Activated CD4-positive, alpha-beta T cell treated with anti-CD3 and anti-CD28 coated beads for 36 hours (primary cell): Measurements from ENCODE around the gene NAAA. TPM values are rescaled to one million over a fixed set of nuclear protein-coding genes. Genes with fewer than 3 reads are reported as not detected.
A peak's percentile ranks its signal among the peaks of the same experiment; 100 is the strongest.
"Not testable (repeated sequence)": the region's sequence is repeated elsewhere in the genome, so short reads cannot be mapped to it uniquely, and the experiment has no call there.

Source experiments
- ATAC-seq: fragments of 200-7000 bp; cut with Tn5 transposase; one replicate; pipeline ENCODE4 v1.10.0; 2021; ENCODE audit warnings: mild to moderate bottlenecking, moderate library complexity
- CTCF ChIA-PET: fragments of 350-600 bp; sonication (Branson Sonifier 250); formaldehyde crosslinking; loops from one replicate; lab custom pipeline; 2021; ENCODE audit warnings: antibody characterized with exemption; lab: Charles Lee
- POLR2A ChIA-PET: fragments of 350-600 bp; sonication (Branson Sonifier 250); formaldehyde crosslinking; loops from one replicate; lab custom pipeline; 2021; ENCODE audit warnings: antibody characterized with exemption, inconsistent platforms; lab: Charles Lee
- DNase-seq: peaks from one replicate; pipeline ENCODE4 v3.0.0-alpha.2; 2020
- H3K27ac Mint-ChIP-seq: one replicate; pipeline ENCODE4 v1.8.0; 2021; ENCODE audit warnings: mixed read lengths
- H3K27me3 Mint-ChIP-seq: one replicate; pipeline ENCODE4 v1.8.0; 2021; ENCODE audit warnings: mixed read lengths
- H3K36me3 Mint-ChIP-seq: one replicate; pipeline ENCODE4 v1.8.0; 2021; ENCODE audit warnings: low read depth, mixed read lengths
- H3K4me1 Mint-ChIP-seq: one replicate; pipeline ENCODE4 v1.8.0; 2021; ENCODE audit warnings: mixed read lengths
- H3K4me3 Mint-ChIP-seq: one replicate; pipeline ENCODE4 v1.8.0; 2021; ENCODE audit warnings: mild to moderate bottlenecking, moderate library complexity, mixed read lengths
- H3K9me3 Mint-ChIP-seq: one replicate; pipeline ENCODE4 v1.8.0; 2021; ENCODE audit warnings: low read depth, mixed read lengths
- intact Hi-C, 2 experiments: fragments of 100-400 bp; cut with DNase I in 1 of 2; cut with micrococcal nuclease in 1 of 2; formaldehyde crosslinking; loops; one replicate each; pipeline versions ENCODE4 v1.14.2 to v1.15.1; 2022 to 2024; cut with DNase I, micrococcal nuclease
- total RNA-seq, 2 experiments: library from RNA; stranded (reverse); gene quantifications; one replicate each; pipeline ENCODE4 v1.2.3, GENCODE V29; 2021

NAAA gene
- total RNA-seq, 2 experiments from 2014 or later: 21.2 to 26.8 TPM

DNA sequence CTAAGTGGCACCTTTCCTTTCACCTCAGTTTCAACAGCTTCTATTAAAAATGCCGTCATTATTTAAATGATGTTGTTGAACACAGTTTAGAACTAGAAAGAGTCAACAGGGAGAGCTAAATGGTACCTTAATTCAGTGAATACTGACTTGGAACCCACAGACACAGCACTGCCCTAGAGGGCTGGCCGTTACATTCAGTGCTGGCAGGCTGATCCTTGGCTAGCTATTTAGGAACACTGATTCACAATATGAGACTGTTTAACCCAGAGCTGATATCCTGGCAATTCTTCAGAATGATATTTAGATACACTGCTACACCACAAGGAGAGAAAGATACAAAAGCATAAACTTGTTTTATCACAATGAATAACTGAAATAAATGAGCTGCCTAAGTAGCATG is 12.7 kb upstream of the NAAA start:
- no peak overlapping the region for H3K27ac Mint-ChIP-seq
- no peak overlapping the region for H3K4me3 Mint-ChIP-seq
- no peaks in the 10 kb centered on the region for H3K9me3 Mint-ChIP-seq
- intact Hi-C loops: no loop called here
- peaks cover 65% of the 10 kb centered on the region for H3K36me3 Mint-ChIP-seq
- no peaks in the 10 kb centered on the region for H3K27me3 Mint-ChIP-seq
- ChIA-PET CTCF (interaction anchor here (1.0 to 2.6 kb wide), 4 partner anchors 12 to 58 kb away, joined by 3 to 12 read pairs (median 4); no protein-coding TSS in a partner anchor), POLR2A (interaction anchor here (1.9 kb wide), 1 partner anchor 13 kb away, joined by 6 read pairs; the partner anchor contains the start of gene NAAA)
- no peaks in the 10 kb centered on the region for H3K4me1 Mint-ChIP-seq
- DNase-seq (no peak), ATAC-seq (no peak)

DNA sequence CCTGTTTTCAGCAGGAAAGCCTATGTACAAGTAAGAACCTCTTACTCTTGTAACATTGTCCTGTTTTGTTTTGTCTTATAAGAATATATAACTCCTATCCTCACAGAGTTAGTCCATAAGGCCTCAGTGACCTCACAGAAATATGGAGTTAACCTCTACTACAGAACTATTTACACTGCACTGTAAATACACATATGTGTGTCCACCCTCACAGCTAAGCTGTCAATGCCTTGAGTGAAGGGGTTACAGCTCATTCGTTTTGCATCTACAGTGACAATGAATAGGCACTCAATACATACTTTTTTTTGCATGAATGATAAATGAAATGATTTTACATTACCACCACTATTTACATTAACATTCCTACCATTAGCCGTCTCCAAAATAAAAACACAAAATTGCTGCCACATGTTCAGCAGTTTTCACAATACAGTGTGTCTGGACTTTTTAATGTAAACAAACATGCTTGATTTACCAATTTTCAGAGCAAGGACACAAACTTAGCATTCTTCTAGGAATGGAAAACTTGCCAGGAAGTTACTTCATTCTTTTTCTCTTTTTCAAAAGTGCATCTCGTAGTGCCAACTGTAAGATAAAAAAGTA is 9.5 kb upstream of the NAAA start:
- Mint-ChIP-seq H3K36me3 (peaks cover 41% of the 10 kb centered on the region), H3K4me3 (no peak overlapping the region), H3K27ac (no peak overlapping the region), H3K4me1 (no peaks in the 10 kb centered on the region), H3K27me3 (no peaks in the 10 kb centered on the region), H3K9me3 (no peaks in the 10 kb centered on the region)
- ChIA-PET POLR2A (no interaction called here), CTCF (interaction anchor here (2.6 kb wide), 1 partner anchor 10 kb away, joined by 10 read pairs; the partner anchor contains the start of gene NAAA)
- intact Hi-C loops: no loop called here
- no peak for DNase-seq
- ATAC-seq: no peak

GRCh38 chr4:75948822-75949444 is 8.1 kb upstream of the NAAA start:
- H3K4me1 Mint-ChIP-seq: no peaks in the 10 kb centered on the region

DNA sequence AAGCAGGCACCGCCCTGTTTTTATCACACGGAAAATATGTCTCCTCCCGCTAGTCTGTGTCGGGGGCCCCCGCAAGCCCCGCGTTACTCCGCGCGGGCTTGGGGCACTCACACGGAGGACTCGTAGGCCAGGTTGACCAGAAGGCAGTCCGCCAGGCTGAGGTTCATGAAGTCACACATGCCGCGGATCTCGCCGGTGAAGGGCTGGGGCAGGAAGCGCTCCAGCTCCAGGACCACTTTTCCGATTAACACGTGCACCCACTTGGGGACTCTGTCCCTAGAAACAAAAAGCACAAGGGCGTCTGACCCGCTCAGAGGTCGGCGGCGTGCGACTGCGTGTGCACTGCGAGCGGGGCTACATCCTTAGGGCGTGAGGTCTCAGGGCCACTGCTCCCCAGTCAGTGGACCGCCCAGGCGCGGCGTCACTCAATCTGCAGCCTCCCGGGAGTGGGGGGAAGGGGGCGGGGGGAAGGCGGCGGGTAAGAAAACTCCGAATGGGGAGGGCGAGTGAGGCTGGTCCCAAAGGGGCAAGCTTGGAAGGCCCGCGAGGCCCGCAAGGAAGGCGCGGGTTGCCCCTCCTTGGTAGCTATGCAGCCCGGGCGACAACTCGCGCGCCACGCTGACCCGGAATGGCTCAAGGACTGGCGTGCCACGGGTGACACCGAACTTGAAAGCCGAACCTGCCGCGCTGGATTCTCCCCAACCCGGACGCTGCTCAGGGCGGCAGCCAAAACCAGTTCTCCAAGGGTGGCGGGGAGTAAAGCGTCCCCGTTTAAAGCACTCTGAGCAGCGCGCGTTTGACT is 722 bp downstream of the NAAA start:
- H3K36me3 Mint-ChIP-seq: peaks cover 14% of the 10 kb centered on the region
- intact Hi-C loops: loop anchor here (1.0 to 2.0 kb wide), 7 partner anchors 50 to 1217 kb away; partner anchors contain the start of genes SDAD1 (in 2 of the 2), CCNG2 (in 1 of the 2), G3BP2 (in 1 of the 2) and RCHY1 (in 1 of the 2)
- ATAC-seq (peak; percentile 77), DNase-seq (peak; percentile 86)
- no peaks in the 10 kb centered on the region for H3K27me3 Mint-ChIP-seq
- ChIA-PET CTCF (interaction anchor here (0.6 to 2.8 kb wide), 5 partner anchors 10 to 340 kb away, joined by 3 to 10 read pairs (median 3); no protein-coding TSS in a partner anchor), POLR2A (interaction anchor here (1.0 kb wide), 1 partner anchor 13 kb away, joined by 3 read pairs; no protein-coding TSS in a partner anchor)
- H3K4me1 Mint-ChIP-seq: peaks cover 7% of the 10 kb centered on the region
- no peaks in the 10 kb centered on the region for H3K9me3 Mint-ChIP-seq
- H3K4me3 Mint-ChIP-seq: peak overlapping the region; percentile 97
- H3K27ac Mint-ChIP-seq: peak overlapping the region; percentile 97

More at GRCh38 chr4:75948822-75949444, 8.1 kb upstream of the NAAA start:
- ChIA-PET POLR2A (interaction anchor here (0.7 kb wide), 2 partner anchors 12 to 277 kb away, joined by 3 read pairs; no protein-coding TSS in a partner anchor), CTCF (no interaction called here)
- Mint-ChIP-seq H3K9me3 (no peaks in the 10 kb centered on the region), H3K27ac (no peak overlapping the region), H3K27me3 (no peaks in the 10 kb centered on the region), H3K36me3 (peaks cover 39% of the 10 kb centered on the region), H3K4me3 (no peak overlapping the region)
- ATAC-seq (no peak), DNase-seq (no peak)
- intact Hi-C loops: no loop called here

GRCh38 chr4:75935628-75936027 is 5.2 kb downstream of the NAAA start:
- Mint-ChIP-seq H3K36me3 (peaks cover 23% of the 10 kb centered on the region), H3K9me3 (no peaks in the 10 kb centered on the region), H3K4me1 (peaks cover 7% of the 10 kb centered on the region), H3K27me3 (no peaks in the 10 kb centered on the region), H3K4me3 (no peak overlapping the region), H3K27ac (no peak overlapping the region)
- ChIA-PET POLR2A (no interaction called here), CTCF (interaction anchor here (1.4 kb wide), 1 partner anchor 20 kb away, joined by 4 read pairs; no protein-coding TSS in a partner anchor)
- intact Hi-C loops: no loop called here
- ATAC-seq: no peak
- no peak for DNase-seq

GRCh38 chr4:75930152-75930551 is 10.7 kb downstream of the NAAA start:
- no peak overlapping the region for H3K4me3 Mint-ChIP-seq
- H3K27me3 Mint-ChIP-seq: no peaks in the 10 kb centered on the region
- no peaks in the 10 kb centered on the region for H3K4me1 Mint-ChIP-seq
- H3K9me3 Mint-ChIP-seq: no peaks in the 10 kb centered on the region
- CTCF ChIA-PET: interaction anchor here (0.8 to 1.6 kb wide), 3 partner anchors 11 to 16 kb away, joined by 3 to 5 read pairs (median 3); partner anchors contain the start of gene NAAA
- ATAC-seq (no peak), DNase-seq (no peak)
- POLR2A ChIA-PET: no interaction called here
- intact Hi-C loops: no loop called here
- no peak overlapping the region for H3K27ac Mint-ChIP-seq
- H3K36me3 Mint-ChIP-seq: peaks cover 29% of the 10 kb centered on the region

- POLR2A ChIA-PET: not testable (repeated sequence)
Observed at GRCh38 chr4:75924916-75925315, 15.9 kb downstream of the NAAA start.

DNA sequence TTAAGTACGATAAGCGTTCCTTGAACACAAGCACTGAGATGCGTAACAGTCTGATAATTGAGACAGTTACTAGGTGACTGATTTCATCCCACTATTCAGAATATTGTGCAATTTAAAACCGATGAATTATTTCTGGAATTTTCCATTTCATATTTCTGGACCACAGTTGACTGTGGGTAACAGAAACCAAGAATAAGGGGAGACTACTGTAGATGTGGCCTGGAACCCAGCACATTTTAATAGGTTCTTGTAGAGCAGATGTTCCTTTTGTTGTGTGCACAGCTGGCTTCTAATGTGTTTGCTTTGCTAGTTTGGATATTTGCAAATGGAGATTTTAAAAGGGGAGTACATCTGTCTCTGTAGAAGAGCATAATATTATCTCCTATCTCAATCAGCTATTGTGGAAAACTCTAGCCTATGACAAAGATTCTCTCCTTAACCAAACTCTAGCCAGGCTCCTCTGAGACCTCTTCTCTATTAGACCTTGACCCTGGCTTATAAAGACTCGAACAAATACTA is 16.4 kb downstream of the NAAA start:
- Mint-ChIP-seq H3K4me1 (no peaks in the 10 kb centered on the region), H3K36me3 (peaks cover 43% of the 10 kb centered on the region), H3K9me3 (no peaks in the 10 kb centered on the region), H3K27ac (no peak overlapping the region), H3K4me3 (no peak overlapping the region), H3K27me3 (no peaks in the 10 kb centered on the region)
- CTCF ChIA-PET: interaction anchor here (1.0 to 2.8 kb wide), 2 partner anchors 10 to 29 kb away, joined by 3 to 7 read pairs; no protein-coding TSS in a partner anchor
- DNase-seq: no peak
- POLR2A ChIA-PET: no interaction called here
- intact Hi-C loops: no loop called here
- no peak for ATAC-seq

More at GRCh38 chr4:75924916-75925315, 15.9 kb downstream of the NAAA start:
- H3K27ac Mint-ChIP-seq, H3K4me3 Mint-ChIP-seq, H3K4me1 Mint-ChIP-seq, intact Hi-C loops, ATAC-seq, DNase-seq, H3K27me3 Mint-ChIP-seq, H3K9me3 Mint-ChIP-seq: not testable (repeated sequence)
- CTCF ChIA-PET: interaction anchor here (1.1 to 2.8 kb wide), 2 partner anchors 9 to 29 kb away, joined by 3 to 7 read pairs; no protein-coding TSS in a partner anchor
- H3K36me3 Mint-ChIP-seq: peaks cover 40% of the 10 kb centered on the region

- H3K27ac Mint-ChIP-seq: no peak overlapping the region
- intact Hi-C loops: no loop called here
- no peak for ATAC-seq
- no peaks in the 10 kb centered on the region for H3K27me3 Mint-ChIP-seq
- peaks cover 37% of the 10 kb centered on the region for H3K36me3 Mint-ChIP-seq
- no peaks in the 10 kb centered on the region for H3K4me1 Mint-ChIP-seq
- no peak for DNase-seq
- no peak overlapping the region for H3K4me3 Mint-ChIP-seq
- ChIA-PET CTCF (interaction anchor here (0.8 kb wide), 1 partner anchor 26 kb away, joined by 3 read pairs; no protein-coding TSS in a partner anchor), POLR2A (no interaction called here)
- H3K9me3 Mint-ChIP-seq: no peaks in the 10 kb centered on the region
Observed at GRCh38 chr4:75922588-75922987, 18.2 kb downstream of the NAAA start.

GRCh38 chr4:75921910-75922309 is 18.9 kb downstream of the NAAA start:
- DNase-seq (no peak), ATAC-seq (no peak)
- Mint-ChIP-seq H3K36me3 (peaks cover 37% of the 10 kb centered on the region), H3K27me3 (no peaks in the 10 kb centered on the region), H3K27ac (no peak overlapping the region), H3K9me3 (no peaks in the 10 kb centered on the region), H3K4me1 (no peaks in the 10 kb centered on the region), H3K4me3 (no peak overlapping the region)
- ChIA-PET POLR2A (interaction anchor here (0.6 kb wide), 1 partner anchor 27 kb away, joined by 3 read pairs; no protein-coding TSS in a partner anchor), CTCF (no interaction called here)
- intact Hi-C loops: no loop called here
